ENCODE results near the gene SPDEF. TPM values are rescaled to one million over a fixed set of nuclear protein-coding genes. Genes with fewer than 3 reads are reported as not detected.

The SPDEF gene
- total and polyA plus RNA-seq, 4 donors = 2.6 to 11.8 (median 7.1) TPM

- DNase-seq (no peak), ATAC-seq (ENCODE audit: insufficient read depth, low FRiP score) (no peak)
- 91 to 93% methylated on average over 19 of the region's 19 CpGs for WGBS, 2 donors
- Histone ChIP-seq H3K4me3 (no peak overlapping the region), H3K4me1 (ENCODE audit: control insufficient read depth in 5 of 5, insufficient read depth in 5 of 5, low read length in 5 of 5) (peaks cover 0 to 9% (median 0%) of the 10 kb centered on the region in 5 donors), H3K27ac (ENCODE audit: low read depth in 1 of 2, low read length in 1 of 2) (no peak overlapping the region), H3K9me3 (ENCODE audit: control insufficient read depth in 4 of 4, insufficient read depth in 3 of 4, low read length in 3 of 4) (peaks cover 0 to 2% (median 0%) of the 10 kb centered on the region in 4 donors), H3K9ac (ENCODE audit: insufficient read depth in 1 of 2, low read length in 2 of 2) (no peak overlapping the region), H3K27me3 (ENCODE audit: control insufficient read depth in 3 of 3, insufficient read depth in 3 of 3, low read length in 2 of 3) (no peaks in the 10 kb centered on the region), H3K36me3 (ENCODE audit: control insufficient read depth in 4 of 4, insufficient read depth in 4 of 4, low read length in 4 of 4) (no peaks in the 10 kb centered on the region)
- TF ChIP-seq CTCF (IDR thresholded peaks at IDR 0.05; ENCODE audit: control extremely low read depth, extremely low read depth) = no peak
Observed at GRCh38 chr6:34537922-34538550, 18.1 kb downstream of the SPDEF start.

GRCh38 chr6:34536959-34537848 lies 18.9 kb downstream of the SPDEF start:
- DNase-seq (no peak), ATAC-seq (ENCODE audit: insufficient read depth, low FRiP score) (no peak)
- no peak overlapping the region for H3K27ac ChIP-seq (ENCODE audit: low read depth in 1 of 2, low read length in 1 of 2)
- H3K9ac ChIP-seq (ENCODE audit: insufficient read depth in 1 of 2, low read length in 2 of 2) = no peak overlapping the region
- no peak overlapping the region for H3K4me3 ChIP-seq
- no peak for TF ChIP-seq CTCF (IDR thresholded peaks at IDR 0.05; ENCODE audit: control extremely low read depth, extremely low read depth)
- H3K9me3 ChIP-seq (ENCODE audit: control insufficient read depth in 4 of 4, insufficient read depth in 3 of 4, low read length in 3 of 4) = peaks cover 0 to 2% (median 0%) of the 10 kb centered on the region in 4 donors
- H3K36me3 ChIP-seq (ENCODE audit: control insufficient read depth in 4 of 4, insufficient read depth in 4 of 4, low read length in 4 of 4) = no peaks in the 10 kb centered on the region
- H3K27me3 ChIP-seq (ENCODE audit: control insufficient read depth in 3 of 3, insufficient read depth in 3 of 3, low read length in 2 of 3) = no peaks in the 10 kb centered on the region
- H3K4me1 ChIP-seq (ENCODE audit: control insufficient read depth in 5 of 5, insufficient read depth in 5 of 5, low read length in 5 of 5) = peaks cover 0 to 9% (median 0%) of the 10 kb centered on the region in 5 donors
- WGBS, 2 donors = 92 to 96% methylated on average over 15 of the region's 15 CpGs

DNA sequence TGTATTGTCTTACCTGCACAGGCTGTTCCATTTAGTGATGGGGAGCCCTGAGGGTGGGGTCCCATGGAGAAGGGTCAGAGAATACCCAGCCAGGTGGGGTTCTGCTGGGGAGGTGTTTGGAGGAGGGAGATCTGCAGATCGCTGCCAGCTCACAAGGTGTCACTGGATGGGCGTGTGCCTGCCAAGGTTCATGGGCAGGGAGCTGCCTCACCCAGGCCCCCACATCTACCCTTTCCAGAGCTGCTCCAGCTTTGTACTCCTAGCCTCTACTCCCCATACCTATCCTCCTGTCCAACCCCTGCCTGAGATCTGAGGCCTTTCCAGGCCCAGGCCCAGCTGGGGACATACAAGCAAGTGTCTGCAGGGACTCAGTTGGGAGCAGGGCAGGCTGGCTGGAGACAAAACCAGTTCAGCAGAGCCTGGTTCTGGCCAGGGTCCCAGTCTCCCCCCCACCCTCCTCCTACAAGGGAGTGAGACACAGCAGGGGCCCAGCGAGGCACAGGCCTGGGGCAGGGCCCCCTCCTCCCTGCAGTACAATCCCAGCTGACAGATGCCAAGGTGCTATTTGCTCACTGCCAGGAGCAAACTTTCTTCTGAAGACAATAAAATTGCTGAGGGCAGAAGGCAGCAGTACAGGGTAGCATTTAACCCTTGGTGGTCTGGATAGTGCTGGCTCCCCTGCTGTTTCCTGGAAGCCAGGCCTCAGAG lies 19.7 kb downstream of the SPDEF start:
- ATAC-seq (ENCODE audit: insufficient read depth, low FRiP score) (no peak), DNase-seq (peak; percentile 40 to 78 (median 75))
- Histone ChIP-seq H3K4me1 (ENCODE audit: control insufficient read depth in 5 of 5, insufficient read depth in 5 of 5, low read length in 5 of 5) (peaks cover 0 to 9% (median 0%) of the 10 kb centered on the region in 5 donors), H3K27ac (ENCODE audit: low read depth in 1 of 2, low read length in 1 of 2) (no peak overlapping the region), H3K4me3 (no peak overlapping the region), H3K9ac (ENCODE audit: insufficient read depth in 1 of 2, low read length in 2 of 2) (no peak overlapping the region), H3K36me3 (ENCODE audit: control insufficient read depth in 4 of 4, insufficient read depth in 4 of 4, low read length in 4 of 4) (no peaks in the 10 kb centered on the region), H3K9me3 (ENCODE audit: control insufficient read depth in 4 of 4, insufficient read depth in 3 of 4, low read length in 3 of 4) (peaks cover 0 to 2% (median 0%) of the 10 kb centered on the region in 4 donors), H3K27me3 (ENCODE audit: control insufficient read depth in 3 of 3, insufficient read depth in 3 of 3, low read length in 2 of 3) (no peaks in the 10 kb centered on the region)
- 85 to 88% methylated on average over 3 of the region's 3 CpGs for WGBS, 2 donors
- no peak for TF ChIP-seq CTCF (IDR thresholded peaks at IDR 0.05; ENCODE audit: control extremely low read depth, extremely low read depth)
